MM.1S (cell line): ENCODE data around the gene CHN2.

Experiments
- EZH2 ChIP-seq: fragments of 300-600 bp; sonication (generic); optimal IDR thresholded peaks from 2 replicates; pipeline ENCODE3; 2017; ENCODE audit warnings: low read depth, mild to moderate bottlenecking, antibody characterized with exemption, low read length, mixed read lengths
- TF ChIP-seq, protein P1 (sequence below): fragments of 300-600 bp; sonication (generic); IDR thresholded peaks from 2 replicates; pipeline ENCODE4 v1.5.1; 2016; ENCODE audit warnings: antibody characterized with exemption, low read length, mixed read lengths

DNA sequence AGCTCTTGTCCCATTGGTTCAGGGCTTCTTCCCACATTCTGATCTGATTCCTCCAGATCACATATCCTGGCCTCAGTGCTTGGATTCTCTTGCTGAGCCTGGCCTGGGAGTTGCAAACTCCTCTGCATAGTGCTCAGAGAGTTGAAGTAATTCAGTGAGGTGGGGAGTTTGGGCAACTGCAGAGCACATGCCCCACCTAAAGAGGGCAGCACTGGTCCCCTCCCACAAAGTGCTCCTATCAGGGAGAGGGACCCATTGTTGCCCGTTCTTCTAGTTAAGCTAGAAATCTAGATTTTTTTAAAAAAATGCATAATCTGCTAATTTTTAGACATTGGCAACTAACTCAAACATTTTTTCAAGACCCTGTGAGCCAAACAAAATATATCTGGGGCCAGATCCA, 45.1 kb downstream of the CHN2 start:
- TF ChIP-seq, protein P1, sequence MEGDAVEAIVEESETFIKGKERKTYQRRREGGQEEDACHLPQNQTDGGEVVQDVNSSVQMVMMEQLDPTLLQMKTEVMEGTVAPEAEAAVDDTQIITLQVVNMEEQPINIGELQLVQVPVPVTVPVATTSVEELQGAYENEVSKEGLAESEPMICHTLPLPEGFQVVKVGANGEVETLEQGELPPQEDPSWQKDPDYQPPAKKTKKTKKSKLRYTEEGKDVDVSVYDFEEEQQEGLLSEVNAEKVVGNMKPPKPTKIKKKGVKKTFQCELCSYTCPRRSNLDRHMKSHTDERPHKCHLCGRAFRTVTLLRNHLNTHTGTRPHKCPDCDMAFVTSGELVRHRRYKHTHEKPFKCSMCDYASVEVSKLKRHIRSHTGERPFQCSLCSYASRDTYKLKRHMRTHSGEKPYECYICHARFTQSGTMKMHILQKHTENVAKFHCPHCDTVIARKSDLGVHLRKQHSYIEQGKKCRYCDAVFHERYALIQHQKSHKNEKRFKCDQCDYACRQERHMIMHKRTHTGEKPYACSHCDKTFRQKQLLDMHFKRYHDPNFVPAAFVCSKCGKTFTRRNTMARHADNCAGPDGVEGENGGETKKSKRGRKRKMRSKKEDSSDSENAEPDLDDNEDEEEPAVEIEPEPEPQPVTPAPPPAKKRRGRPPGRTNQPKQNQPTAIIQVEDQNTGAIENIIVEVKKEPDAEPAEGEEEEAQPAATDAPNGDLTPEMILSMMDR, result peak; percentile 53
- no peak for TF ChIP-seq EZH2
